ENCODE results near the gene ZNF185.
A peak's percentile ranks its signal among the peaks of the same experiment; 100 is the strongest.

The ZNF185 gene

DNA sequence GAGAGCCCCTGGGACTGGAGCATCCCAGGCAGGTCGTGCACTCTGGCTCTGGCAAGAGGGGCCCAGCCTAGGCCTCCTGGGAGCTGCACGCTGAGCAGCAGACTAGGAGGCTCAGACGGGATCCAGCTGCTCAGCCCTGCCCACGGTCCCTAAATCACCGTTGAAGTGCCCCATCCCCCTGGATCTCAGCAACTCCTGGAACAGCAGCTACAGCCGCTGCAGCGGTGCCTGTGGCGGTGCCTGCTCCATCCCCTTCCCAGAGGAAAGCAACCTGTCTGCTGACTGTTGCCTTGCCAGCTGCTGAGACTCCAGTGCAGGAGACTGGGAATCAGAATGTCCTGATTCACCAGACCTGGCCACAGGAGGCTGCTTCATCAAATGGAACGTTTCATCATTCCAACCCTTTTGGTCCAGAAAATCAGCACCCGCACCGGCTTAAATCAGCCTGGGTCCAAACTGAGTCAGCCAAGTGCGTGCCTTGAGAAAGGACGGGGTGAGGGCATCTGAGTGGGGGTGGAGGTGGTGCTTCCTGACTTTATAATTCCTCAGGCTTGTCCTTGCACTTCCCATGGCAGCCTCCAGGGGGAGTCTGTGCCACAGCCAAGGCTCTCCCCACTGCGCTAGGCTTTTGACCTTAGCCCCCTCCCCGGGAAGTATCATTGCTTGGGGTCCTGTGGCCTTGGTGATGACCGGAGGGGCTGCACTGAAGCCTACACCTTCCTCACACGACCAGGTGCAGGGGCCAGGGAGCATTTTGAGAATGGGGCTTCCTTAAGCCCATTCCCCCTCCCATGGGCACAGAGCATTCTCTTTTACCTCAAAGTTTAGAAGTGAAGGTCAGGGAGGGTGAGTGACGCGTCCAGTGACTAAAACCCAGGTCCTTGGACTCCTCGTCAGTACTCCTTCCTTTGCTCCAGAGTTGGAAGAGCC lies 6.5 kb downstream of the ZNF185 start (continued):
- TF ChIP-seq, protein P1, sequence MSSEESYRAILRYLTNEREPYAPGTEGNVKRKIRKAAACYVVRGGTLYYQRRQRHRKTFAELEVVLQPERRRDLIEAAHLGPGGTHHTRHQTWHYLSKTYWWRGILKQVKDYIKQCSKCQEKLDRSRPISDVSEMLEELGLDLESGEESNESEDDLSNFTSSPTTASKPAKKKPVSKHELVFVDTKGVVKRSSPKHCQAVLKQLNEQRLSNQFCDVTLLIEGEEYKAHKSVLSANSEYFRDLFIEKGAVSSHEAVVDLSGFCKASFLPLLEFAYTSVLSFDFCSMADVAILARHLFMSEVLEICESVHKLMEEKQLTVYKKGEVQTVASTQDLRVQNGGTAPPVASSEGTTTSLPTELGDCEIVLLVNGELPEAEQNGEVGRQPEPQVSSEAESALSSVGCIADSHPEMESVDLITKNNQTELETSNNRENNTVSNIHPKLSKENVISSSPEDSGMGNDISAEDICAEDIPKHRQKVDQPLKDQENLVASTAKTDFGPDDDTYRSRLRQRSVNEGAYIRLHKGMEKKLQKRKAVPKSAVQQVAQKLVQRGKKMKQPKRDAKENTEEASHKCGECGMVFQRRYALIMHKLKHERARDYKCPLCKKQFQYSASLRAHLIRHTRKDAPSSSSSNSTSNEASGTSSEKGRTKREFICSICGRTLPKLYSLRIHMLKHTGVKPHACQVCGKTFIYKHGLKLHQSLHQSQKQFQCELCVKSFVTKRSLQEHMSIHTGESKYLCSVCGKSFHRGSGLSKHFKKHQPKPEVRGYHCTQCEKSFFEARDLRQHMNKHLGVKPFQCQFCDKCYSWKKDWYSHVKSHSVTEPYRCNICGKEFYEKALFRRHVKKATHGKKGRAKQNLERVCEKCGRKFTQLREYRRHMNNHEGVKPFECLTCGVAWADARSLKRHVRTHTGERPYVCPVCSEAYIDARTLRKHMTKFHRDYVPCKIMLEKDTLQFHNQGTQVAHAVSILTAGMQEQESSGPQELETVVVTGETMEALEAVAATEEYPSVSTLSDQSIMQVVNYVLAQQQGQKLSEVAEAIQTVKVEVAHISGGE (tag by site-specific recombination; conservative IDR thresholded peaks at IDR 0.05; ENCODE audit: low read depth): peak; percentile 37; the same call in 1 of the 2 replicates
- TF ChIP-seq, protein P2, sequence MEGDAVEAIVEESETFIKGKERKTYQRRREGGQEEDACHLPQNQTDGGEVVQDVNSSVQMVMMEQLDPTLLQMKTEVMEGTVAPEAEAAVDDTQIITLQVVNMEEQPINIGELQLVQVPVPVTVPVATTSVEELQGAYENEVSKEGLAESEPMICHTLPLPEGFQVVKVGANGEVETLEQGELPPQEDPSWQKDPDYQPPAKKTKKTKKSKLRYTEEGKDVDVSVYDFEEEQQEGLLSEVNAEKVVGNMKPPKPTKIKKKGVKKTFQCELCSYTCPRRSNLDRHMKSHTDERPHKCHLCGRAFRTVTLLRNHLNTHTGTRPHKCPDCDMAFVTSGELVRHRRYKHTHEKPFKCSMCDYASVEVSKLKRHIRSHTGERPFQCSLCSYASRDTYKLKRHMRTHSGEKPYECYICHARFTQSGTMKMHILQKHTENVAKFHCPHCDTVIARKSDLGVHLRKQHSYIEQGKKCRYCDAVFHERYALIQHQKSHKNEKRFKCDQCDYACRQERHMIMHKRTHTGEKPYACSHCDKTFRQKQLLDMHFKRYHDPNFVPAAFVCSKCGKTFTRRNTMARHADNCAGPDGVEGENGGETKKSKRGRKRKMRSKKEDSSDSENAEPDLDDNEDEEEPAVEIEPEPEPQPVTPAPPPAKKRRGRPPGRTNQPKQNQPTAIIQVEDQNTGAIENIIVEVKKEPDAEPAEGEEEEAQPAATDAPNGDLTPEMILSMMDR (tag by site-specific recombination; IDR thresholded peaks at IDR 0.05): peak; percentile 82
- peak; percentile 53 for TF ChIP-seq ZBTB20 (tag by site-specific recombination; IDR thresholded peaks at IDR 0.05)
- no peak for TF ChIP-seq ZNF221 (tag by site-specific recombination; IDR thresholded peaks at IDR 0.05; ENCODE audit: borderline replicate concordance)
- TF ChIP-seq SCRT2 (tag by site-specific recombination; IDR thresholded peaks at IDR 0.05): 0 out of 2 replicates have a peak, but pooled peaks have one; percentile 23
- TF ChIP-seq ZNF335 (tag by site-specific recombination; conservative IDR thresholded peaks at IDR 0.05): peak; percentile 86
- TF ChIP-seq, protein P3, sequence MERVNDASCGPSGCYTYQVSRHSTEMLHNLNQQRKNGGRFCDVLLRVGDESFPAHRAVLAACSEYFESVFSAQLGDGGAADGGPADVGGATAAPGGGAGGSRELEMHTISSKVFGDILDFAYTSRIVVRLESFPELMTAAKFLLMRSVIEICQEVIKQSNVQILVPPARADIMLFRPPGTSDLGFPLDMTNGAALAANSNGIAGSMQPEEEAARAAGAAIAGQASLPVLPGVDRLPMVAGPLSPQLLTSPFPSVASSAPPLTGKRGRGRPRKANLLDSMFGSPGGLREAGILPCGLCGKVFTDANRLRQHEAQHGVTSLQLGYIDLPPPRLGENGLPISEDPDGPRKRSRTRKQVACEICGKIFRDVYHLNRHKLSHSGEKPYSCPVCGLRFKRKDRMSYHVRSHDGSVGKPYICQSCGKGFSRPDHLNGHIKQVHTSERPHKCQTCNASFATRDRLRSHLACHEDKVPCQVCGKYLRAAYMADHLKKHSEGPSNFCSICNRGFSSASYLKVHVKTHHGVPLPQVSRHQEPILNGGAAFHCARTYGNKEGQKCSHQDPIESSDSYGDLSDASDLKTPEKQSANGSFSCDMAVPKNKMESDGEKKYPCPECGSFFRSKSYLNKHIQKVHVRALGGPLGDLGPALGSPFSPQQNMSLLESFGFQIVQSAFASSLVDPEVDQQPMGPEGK (tag by site-specific recombination; IDR thresholded peaks at IDR 0.05): 0 out of 2 replicates have a peak, but pooled peaks have one; percentile 17
- TF ChIP-seq ZNF707 (tag by site-specific recombination; IDR thresholded peaks at IDR 0.05): no peak
- no peak for TF ChIP-seq ZNF830 (tag by site-specific recombination; IDR thresholded peaks at IDR 0.05; ENCODE audit: low read depth)
- peak; percentile 72 for TF ChIP-seq ZBTB48 (tag by site-specific recombination; IDR thresholded peaks at IDR 0.05)

DNA sequence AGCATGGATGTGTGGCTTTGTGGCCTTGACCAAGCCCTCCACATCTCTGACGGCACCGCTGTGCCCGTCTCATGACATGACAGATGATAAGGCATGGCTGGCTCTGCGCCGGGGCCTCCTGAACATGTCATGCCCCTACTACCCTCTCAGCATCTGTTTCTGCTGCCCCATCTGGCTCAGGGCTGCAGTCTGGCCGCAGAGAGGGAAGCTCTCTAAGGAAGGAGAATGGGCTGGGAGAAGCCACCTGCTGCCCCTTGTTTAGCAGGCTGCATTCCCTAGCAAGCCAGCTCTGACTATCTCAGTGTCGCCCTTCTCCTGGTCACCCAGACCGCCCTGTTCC lies 7.2 kb downstream of the ZNF185 start:
- POLR2A ChIA-PET: no interaction called here
- CTCF ChIA-PET: interaction anchor here (0.7 to 2.3 kb wide), 6 partner anchors 9 to 25 kb away, joined by 3 to 15 read pairs (median 5); no protein-coding TSS in a partner anchor
- H3K4me1 ChIP-seq (ENCODE audit: control insufficient read depth, insufficient read depth, low read length): no peaks in the 10 kb centered on the region
- no peaks in the 10 kb centered on the region for H3K9me3 ChIP-seq (ENCODE audit: control insufficient read depth, insufficient read depth, low read depth, low read length)
- H3K36me3 ChIP-seq (ENCODE audit: control insufficient read depth in 2 of 2, insufficient read depth in 1 of 2, low read length in 2 of 2): no peaks in the 10 kb centered on the region
- H3K4me3 ChIP-seq (ENCODE audit: low read depth, low read length): no peak overlapping the region
- H3K27ac ChIP-seq (ENCODE audit: extremely low read depth, low read depth, low read length): no peak overlapping the region
- TF ChIP-seq, protein P4, sequence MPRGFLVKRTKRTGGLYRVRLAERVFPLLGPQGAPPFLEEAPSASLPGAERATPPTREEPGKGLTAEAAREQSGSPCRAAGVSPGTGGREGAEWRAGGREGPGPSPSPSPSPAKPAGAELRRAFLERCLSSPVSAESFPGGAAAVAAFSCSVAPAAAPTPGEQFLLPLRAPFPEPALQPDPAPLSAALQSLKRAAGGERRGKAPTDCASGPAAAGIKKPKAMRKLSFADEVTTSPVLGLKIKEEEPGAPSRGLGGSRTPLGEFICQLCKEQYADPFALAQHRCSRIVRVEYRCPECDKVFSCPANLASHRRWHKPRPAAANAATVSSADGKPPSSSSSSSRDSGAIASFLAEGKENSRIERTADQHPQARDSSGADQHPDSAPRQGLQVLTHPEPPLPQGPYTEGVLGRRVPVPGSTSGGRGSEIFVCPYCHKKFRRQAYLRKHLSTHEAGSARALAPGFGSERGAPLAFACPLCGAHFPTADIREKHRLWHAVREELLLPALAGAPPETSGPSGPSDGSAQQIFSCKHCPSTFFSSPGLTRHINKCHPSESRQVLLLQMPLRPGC (tag by site-specific recombination; IDR thresholded peaks at IDR 0.05): no peak
- TF ChIP-seq ZNF555 (tag by site-specific recombination; conservative IDR thresholded peaks at IDR 0.05) (no peak), BCL11A (tag by site-specific recombination; IDR thresholded peaks at IDR 0.05; ENCODE audit: low read depth) (no peak), ZNF274 (IDR thresholded peaks at IDR 0.05; ENCODE audit: low read length) (no peak), ZNF274 (tag by site-specific recombination; IDR thresholded peaks at IDR 0.05; ENCODE audit: borderline replicate concordance) (no peak), ZNF239 (tag by site-specific recombination; IDR thresholded peaks at IDR 0.05) (no peak), ZNF768 (tag by site-specific recombination; IDR thresholded peaks at IDR 0.05) (no peak), ZNF510 (tag by site-specific recombination; IDR thresholded peaks at IDR 0.05; ENCODE audit: insufficient replicate concordance) (no peak), ZNF114 (tag by site-specific recombination; IDR thresholded peaks at IDR 0.05) (no peak), ZNF530 (tag by site-specific recombination; IDR thresholded peaks at IDR 0.05; ENCODE audit: low read depth) (no peak)
- TF ChIP-seq, protein P5, sequence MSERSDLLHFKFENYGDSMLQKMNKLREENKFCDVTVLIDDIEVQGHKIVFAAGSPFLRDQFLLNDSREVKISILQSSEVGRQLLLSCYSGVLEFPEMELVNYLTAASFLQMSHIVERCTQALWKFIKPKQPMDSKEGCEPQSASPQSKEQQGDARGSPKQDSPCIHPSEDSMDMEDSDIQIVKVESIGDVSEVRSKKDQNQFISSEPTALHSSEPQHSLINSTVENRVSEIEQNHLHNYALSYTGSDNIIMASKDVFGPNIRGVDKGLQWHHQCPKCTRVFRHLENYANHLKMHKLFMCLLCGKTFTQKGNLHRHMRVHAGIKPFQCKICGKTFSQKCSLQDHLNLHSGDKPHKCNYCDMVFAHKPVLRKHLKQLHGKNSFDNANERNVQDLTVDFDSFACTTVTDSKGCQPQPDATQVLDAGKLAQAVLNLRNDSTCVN (tag by site-specific recombination; optimal IDR thresholded peaks at IDR 0.05): no peak
- TF ChIP-seq, protein P6, sequence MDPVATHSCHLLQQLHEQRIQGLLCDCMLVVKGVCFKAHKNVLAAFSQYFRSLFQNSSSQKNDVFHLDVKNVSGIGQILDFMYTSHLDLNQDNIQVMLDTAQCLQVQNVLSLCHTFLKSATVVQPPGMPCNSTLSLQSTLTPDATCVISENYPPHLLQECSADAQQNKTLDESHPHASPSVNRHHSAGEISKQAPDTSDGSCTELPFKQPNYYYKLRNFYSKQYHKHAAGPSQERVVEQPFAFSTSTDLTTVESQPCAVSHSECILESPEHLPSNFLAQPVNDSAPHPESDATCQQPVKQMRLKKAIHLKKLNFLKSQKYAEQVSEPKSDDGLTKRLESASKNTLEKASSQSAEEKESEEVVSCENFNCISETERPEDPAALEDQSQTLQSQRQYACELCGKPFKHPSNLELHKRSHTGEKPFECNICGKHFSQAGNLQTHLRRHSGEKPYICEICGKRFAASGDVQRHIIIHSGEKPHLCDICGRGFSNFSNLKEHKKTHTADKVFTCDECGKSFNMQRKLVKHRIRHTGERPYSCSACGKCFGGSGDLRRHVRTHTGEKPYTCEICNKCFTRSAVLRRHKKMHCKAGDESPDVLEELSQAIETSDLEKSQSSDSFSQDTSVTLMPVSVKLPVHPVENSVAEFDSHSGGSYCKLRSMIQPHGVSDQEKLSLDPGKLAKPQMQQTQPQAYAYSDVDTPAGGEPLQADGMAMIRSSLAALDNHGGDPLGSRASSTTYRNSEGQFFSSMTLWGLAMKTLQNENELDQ (tag by site-specific recombination; IDR thresholded peaks at IDR 0.05; ENCODE audit: low read depth): no peak
